HCT116 (cell line): Measurements from ENCODE around the gene FGGY. TPM values are rescaled to one million over a fixed set of nuclear protein-coding genes. Genes with fewer than 3 reads are reported as not detected.
A peak's percentile ranks its signal among the peaks of the same experiment; 100 is the strongest.

Experiments
- ATAC-seq: fragments of 200-7000 bp; cut with Tn5 transposase; 2 replicates; pipeline ENCODE4 v1.9.1; 2020; ENCODE audit warnings: mild to moderate bottlenecking, moderate library complexity
- BruUV-seq: library from RNA; stranded (reverse); fragments of 400-500 nt; replicated peaks from 2 replicates; lab custom pipeline; 2021; lab: Mats Ljungman, UMichigan
- CTCF ChIA-PET: fragments of 300-600 bp; sonication (Branson Sonifier 250); formaldehyde crosslinking; loops from one replicate; lab custom pipeline; 2021; ENCODE audit warnings: antibody characterized with exemption; lab: Charles Lee
- POLR2A ChIA-PET: fragments of 300-600, 350-600 bp; sonication (Branson Sonifier 250); formaldehyde crosslinking; loops from one replicate; lab custom pipeline; 2021; ENCODE audit warnings: antibody characterized with exemption; lab: Charles Lee
- RAD21 ChIA-PET, 2 experiments: fragments of 300-600 bp; sonication (Branson Sonifier 250); formaldehyde crosslinking; loops; one replicate each; lab custom pipeline; 2023; ENCODE audit warnings: low total read pairs in 2 of 2; ENCODE audit not compliant: uncharacterized antibody in 2 of 2, unreplicated experiment in 2 of 2, low non-redundant PET in 1 of 2; lab: Charles Lee
- DNase-seq: peaks from one replicate; pipeline ENCODE4 v3.0.0-alpha.2; 2010; ENCODE audit warnings: low read depth, low spot score
- H2AFZ ChIP-seq: fragments of 200-600 bp; shearing (Covaris generic), sonication (generic); 2 replicates; pipeline ENCODE4 v1.6.1; 2017; ENCODE audit warnings: low read depth, mixed run types, mixed read lengths, antibody characterized with exemption, low read length; ENCODE audit not compliant: poor library complexity, severe bottlenecking
- H3K27ac ChIP-seq: 2 replicates; pipeline ENCODE4 v1.5.1; 2012; ENCODE audit warnings: low read depth, low read length
- H3K27me3 ChIP-seq: fragments of 200-600 bp; sonication (generic); 2 replicates; pipeline ENCODE4 v1.6.1; 2016; ENCODE audit warnings: mixed run types, low read length, mixed read lengths; ENCODE audit not compliant: insufficient read depth
- H3K36me3 ChIP-seq, 2 experiments: fragments of 200-500 bp in 1 of 2; fragments of 200-600 bp in 1 of 2; sonication (Bioruptor generic) in 1 of 2; sonication (generic) in 1 of 2; 2 replicates each; pipeline versions ENCODE4 v1.5.1 to v1.6.1; 2014 to 2016; ENCODE audit warnings: low read length in 2 of 2, inconsistent platforms in 1 of 2, mixed read lengths in 1 of 2, mixed run types in 1 of 2; ENCODE audit not compliant: insufficient read depth in 2 of 2, control insufficient read depth in 1 of 2
- H3K4me1 ChIP-seq, 2 experiments: fragments of 200-600 bp in 1 of 2; sonication (generic) in 1 of 2; 2 replicates each; pipeline versions ENCODE4 v1.5.1 to v1.6.1; 2012 to 2017; ENCODE audit warnings: low read length in 2 of 2, inconsistent platforms in 1 of 2, mild to moderate bottlenecking in 1 of 2, mixed read lengths in 1 of 2, mixed run types in 1 of 2, moderate library complexity in 1 of 2; ENCODE audit not compliant: insufficient read depth in 2 of 2, control insufficient read depth in 1 of 2
- H3K4me2 ChIP-seq: fragments of 200-600 bp; sonication (generic); 2 replicates; pipeline ENCODE4 v1.6.1; 2017; ENCODE audit warnings: mixed run types, low read length, mixed read lengths
- H3K4me3 ChIP-seq, 2 experiments: fragments of 200-600 bp in 1 of 2; sonication (generic) in 1 of 2; replicated peaks in 1 of 2; 2 replicates each; pipeline ENCODE4 v1.5.1; 2011 to 2016; ENCODE audit warnings: low read length in 2 of 2, control low read depth in 1 of 2, low read depth in 1 of 2, mild to moderate bottlenecking in 1 of 2, mixed read lengths in 1 of 2, mixed run types in 1 of 2
- H3K79me2 ChIP-seq: fragments of 200-600 bp; sonication (generic); 2 replicates; pipeline ENCODE4 v1.6.1; 2017; ENCODE audit warnings: mild to moderate bottlenecking, mixed run types, low read length, moderate library complexity, mixed read lengths; ENCODE audit not compliant: insufficient read depth
- H3K9ac ChIP-seq: fragments of 200-600 bp; sonication (generic); 2 replicates; pipeline ENCODE4 v1.6.1; 2016; ENCODE audit warnings: low read length, mixed read lengths
- H3K9me2 ChIP-seq: fragments of 200-600 bp; sonication (generic), shearing (Covaris generic); 2 replicates; pipeline ENCODE4 v1.6.1; 2017; ENCODE audit warnings: mixed run types, mild to moderate bottlenecking, moderate library complexity; ENCODE audit not compliant: insufficient read depth
- H3K9me3 ChIP-seq, 2 experiments: fragments of 200-500 bp in 1 of 2; fragments of 200-600 bp in 1 of 2; sonication (Bioruptor generic) in 1 of 2; sonication (generic) in 1 of 2; 2 replicates each; pipeline ENCODE4 v1.6.1; 2014 to 2017; ENCODE audit warnings: low read length in 2 of 2, mixed read lengths in 2 of 2, inconsistent platforms in 1 of 2, low read depth in 1 of 2, mild to moderate bottlenecking in 1 of 2, mixed run types in 1 of 2, moderate library complexity in 1 of 2; ENCODE audit not compliant: control insufficient read depth in 1 of 2, insufficient read depth in 1 of 2
- H4K20me1 ChIP-seq: fragments of 200-600 bp; sonication (generic), shearing (Covaris generic); 2 replicates; pipeline ENCODE4 v1.6.1; 2017; ENCODE audit warnings: mixed run types, mild to moderate bottlenecking, moderate library complexity; ENCODE audit not compliant: insufficient read depth
- CBX3 ChIP-seq: IDR thresholded peaks from 2 replicates; pipeline ENCODE4 v1.6.1; 2012; ENCODE audit warnings: low read depth
- CEBPB ChIP-seq: IDR thresholded peaks from 2 replicates; pipeline ENCODE4 v1.6.1; 2012; ENCODE audit warnings: low read depth
- CTCF ChIP-seq, 3 experiments: fragments of 200-600 bp in 1 of 3; sonication (generic) in 1 of 3; IDR thresholded peaks in 2 of 3; conservative IDR thresholded peaks in 1 of 3; 2 replicates each; pipeline ENCODE4 v1.5.1; 2012 to 2017; ENCODE audit warnings: low read depth in 2 of 3, low read length in 2 of 3, antibody characterized with exemption in 1 of 3, borderline replicate concordance in 1 of 3, control low read depth in 1 of 3, mild to moderate bottlenecking in 1 of 3, mixed read lengths in 1 of 3, mixed run types in 1 of 3, moderate library complexity in 1 of 3; ENCODE audit not compliant: insufficient read depth in 1 of 3
- EGR1 ChIP-seq: IDR thresholded peaks from 2 replicates; pipeline ENCODE4 v1.6.1; 2012; ENCODE audit warnings: low read depth
- ELF1 ChIP-seq: IDR thresholded peaks from 2 replicates; pipeline ENCODE4 v1.6.1; 2012; ENCODE audit warnings: low read depth, borderline replicate concordance
- JUND ChIP-seq: IDR thresholded peaks from 2 replicates; pipeline ENCODE4 v1.6.1; 2012
- POLR2A ChIP-seq: IDR thresholded peaks from 2 replicates; pipeline ENCODE4 v1.7.0; 2011; ENCODE audit warnings: borderline replicate concordance; ENCODE audit not compliant: insufficient read depth, insufficient read length; ENCODE audit errors: extremely low read depth
- SIN3A ChIP-seq: IDR thresholded peaks from 2 replicates; pipeline ENCODE4 v1.6.1; 2012; ENCODE audit warnings: low read depth
- SRF ChIP-seq: IDR thresholded peaks from 2 replicates; pipeline ENCODE4 v1.6.1; 2012; ENCODE audit warnings: low read depth
- ZBTB33 ChIP-seq: IDR thresholded peaks from 2 replicates; pipeline ENCODE4 v1.6.1; 2011; ENCODE audit warnings: mild to moderate bottlenecking, low read length, moderate library complexity; ENCODE audit not compliant: insufficient replicate concordance; ENCODE audit errors: extremely low read depth
- intact Hi-C: fragments of 100-400 bp; cut with micrococcal nuclease; formaldehyde crosslinking; loops from 2 replicates; pipeline ENCODE4 v1.10.0; 2022
- total RNA-seq: library from RNA; stranded (reverse); gene quantifications from one replicate; pipeline ENCODE4 v1.2.1, GENCODE V29; 2021; ENCODE audit not compliant: unreplicated experiment

FGGY gene
- total RNA-seq, 1 experiment from 2014 or later: 10.6 TPM

- TF ChIP-seq CTCF (IDR thresholded peaks at IDR 0.05 in 2 of 3, conservative IDR thresholded peaks at IDR 0.05 in 1 of 3; ENCODE audit: borderline replicate concordance in 1 of 3, insufficient read depth in 1 of 3, low read depth in 2 of 3, low read length in 2 of 3) (no peak), SRF (no peak), EGR1 (peak; percentile 86), ZBTB33 (peak; percentile 32)
- TF ChIP-seq, all 23 proteins: peak for 12
Observed at GRCh38 chr1:59296358-59297256, at the start of gene FGGY (continued).

DNA sequence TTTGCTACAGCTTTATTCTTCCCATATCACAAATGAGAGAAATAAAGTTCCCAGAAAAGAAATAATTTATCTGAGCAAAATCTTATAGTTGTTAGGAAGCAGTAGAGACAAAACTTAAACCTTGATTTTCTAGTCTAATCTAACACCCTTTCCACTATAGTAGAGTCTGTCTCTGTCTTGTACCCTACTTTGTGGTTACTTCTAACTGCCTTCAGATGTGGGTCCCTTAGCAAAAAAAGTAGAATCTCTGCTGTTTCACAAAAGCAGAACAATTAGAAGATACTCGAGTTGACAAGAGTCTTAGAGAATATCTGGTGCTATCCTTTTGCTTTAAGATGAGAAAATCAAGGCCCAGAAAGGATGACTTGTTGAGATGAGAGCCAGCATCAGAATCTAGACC is 48.1 kb upstream of the FGGY start:
- ChIA-PET CTCF (no interaction called here), POLR2A (no interaction called here), RAD21 (no interaction called here)
- Histone ChIP-seq H3K79me2 (no peaks in the 10 kb centered on the region), H3K36me3 (no peaks in the 10 kb centered on the region), H4K20me1 (no peaks in the 10 kb centered on the region), H3K4me2 (no peak overlapping the region), H3K4me1 (no peaks in the 10 kb centered on the region), H3K27ac (no peak overlapping the region), H3K9ac (no peak overlapping the region), H3K9me3 (no peaks in the 10 kb centered on the region), H2AFZ (no peak overlapping the region), H3K9me2 (no peaks in the 10 kb centered on the region), H3K4me3 (no peak overlapping the region), H3K27me3 (no peaks in the 10 kb centered on the region)
- DNase-seq (no peak), ATAC-seq (no peak)
- intact Hi-C loops: no loop called here
- no TSS peak for BruUV-seq
- TF ChIP-seq CEBPB (no peak), ELF1 (no peak), CBX3 (no peak), EGR1 (no peak), SIN3A (no peak), POLR2A (no peak), JUND (no peak)
